ENCODE measurements around the gene TRIM34.
A peak's percentile ranks its signal among the peaks of the same experiment; 100 is the strongest.
"Not testable (repeated sequence)": the region's sequence is repeated elsewhere in the genome, so short reads cannot be mapped to it uniquely, and the experiment has no call there.

The TRIM34 gene

GRCh38 chr11:5624489-5625279, at the start of gene TRIM34:
TRIM34 (plus strand) TSS chr11:5625001; CDS start chr11:5632332, 7,331 bp downstream.
- ATAC-seq (replicated peaks) (peak; percentile 98 to 99), DNase-seq (peak; percentile 66)
- Mint-ChIP-seq H3K4me1 (peaks cover 27 to 48% of the 10 kb centered on the region in 2 donors), H3K27me3 (no peaks in the 10 kb centered on the region), H3K27ac (peak within 1 kb of the TSS; percentile 89), H3K4me3 (peak within 1 kb of the TSS; percentile 79 to 89), H3K9me3 (peaks cover 1 to 4% of the 10 kb centered on the region in 2 donors), H3K36me3 (peaks cover 2 to 7% of the 10 kb centered on the region in 2 donors)

GRCh38 chr11:5575152-5575551, 49.6 kb upstream of the TRIM34 start:
- Mint-ChIP-seq H3K36me3 (peaks cover 0 to 3% of the 10 kb centered on the region in 2 donors), H3K27me3 (peaks cover 4% of the 10 kb centered on the region in 2 donors), H3K4me3 (no peak overlapping the region), H3K9me3 (no peaks in the 10 kb centered on the region), H3K27ac (no peak overlapping the region), H3K4me1 (no peaks in the 10 kb centered on the region)
- no peak for DNase-seq
- ATAC-seq (replicated peaks) = no peak

- H3K9me3 Mint-ChIP-seq = no peaks in the 10 kb centered on the region
- no peaks in the 10 kb centered on the region for H3K27me3 Mint-ChIP-seq
- no peaks in the 10 kb centered on the region for H3K36me3 Mint-ChIP-seq
- ATAC-seq (replicated peaks) (no peak), DNase-seq (no peak)
- no peak overlapping the region for H3K4me3 Mint-ChIP-seq
- no peak overlapping the region for H3K27ac Mint-ChIP-seq
- no peaks in the 10 kb centered on the region for H3K4me1 Mint-ChIP-seq
Observed at GRCh38 chr11:5577101-5577500, 47.7 kb upstream of the TRIM34 start.

GRCh38 chr11:5580577-5580976, 44.2 kb upstream of the TRIM34 start, which contains the start of gene OR52B6:
OR52B6 (plus strand) TSS chr11:5580877; CDS start chr11:5580877, 0 bp downstream.
- peaks cover 2 to 7% of the 10 kb centered on the region in 2 donors for H3K9me3 Mint-ChIP-seq
- no peaks in the 10 kb centered on the region for H3K36me3 Mint-ChIP-seq
- no peaks in the 10 kb centered on the region for H3K27me3 Mint-ChIP-seq
- no peak within 1 kb of the TSS for H3K4me3 Mint-ChIP-seq
- DNase-seq (no peak), ATAC-seq (replicated peaks) (no peak)
- no peak within 1 kb of the TSS for H3K27ac Mint-ChIP-seq
- no peaks in the 10 kb centered on the region for H3K4me1 Mint-ChIP-seq

GRCh38 chr11:5581014-5581413, 43.8 kb upstream of the TRIM34 start:
- peaks cover 2 to 7% of the 10 kb centered on the region in 2 donors for H3K9me3 Mint-ChIP-seq
- no peak overlapping the region for H3K27ac Mint-ChIP-seq
- no peaks in the 10 kb centered on the region for H3K4me1 Mint-ChIP-seq
- no peak overlapping the region for H3K4me3 Mint-ChIP-seq
- ATAC-seq (replicated peaks) (no peak), DNase-seq (no peak)
- H3K36me3 Mint-ChIP-seq = no peaks in the 10 kb centered on the region
- no peaks in the 10 kb centered on the region for H3K27me3 Mint-ChIP-seq

- H3K4me1 Mint-ChIP-seq; ATAC-seq (replicated peaks); H3K27ac Mint-ChIP-seq; DNase-seq; H3K4me3 Mint-ChIP-seq; H3K9me3 Mint-ChIP-seq; H3K27me3 Mint-ChIP-seq; H3K36me3 Mint-ChIP-seq: not testable (repeated sequence)
Observed at GRCh38 chr11:5584458-5584857, 40.3 kb upstream of the TRIM34 start.

- peaks cover 5 to 17% of the 10 kb centered on the region in 2 donors for H3K4me1 Mint-ChIP-seq
- not testable (repeated sequence) for H3K27ac Mint-ChIP-seq; ATAC-seq (replicated peaks); H3K27me3 Mint-ChIP-seq; DNase-seq; H3K36me3 Mint-ChIP-seq; H3K9me3 Mint-ChIP-seq; H3K4me3 Mint-ChIP-seq
Observed at GRCh38 chr11:5589906-5590305, 34.9 kb upstream of the TRIM34 start.

GRCh38 chr11:5591613-5592012, 33.2 kb upstream of the TRIM34 start:
- peaks cover 10 to 26% of the 10 kb centered on the region in 2 donors for H3K4me1 Mint-ChIP-seq
- H3K27ac Mint-ChIP-seq = peak overlapping the region; percentile 43
- peaks cover 0 to 5% of the 10 kb centered on the region in 2 donors for H3K27me3 Mint-ChIP-seq
- ATAC-seq (replicated peaks) (peak; percentile 89), DNase-seq (peak; percentile 13)
- peaks cover 7% of the 10 kb centered on the region in 2 donors for H3K36me3 Mint-ChIP-seq
- H3K9me3 Mint-ChIP-seq = peaks cover 3 to 5% of the 10 kb centered on the region in 2 donors
- H3K4me3 Mint-ChIP-seq = no peak overlapping the region

GRCh38 chr11:5592615-5593014, 32.2 kb upstream of the TRIM34 start:
- H3K36me3 Mint-ChIP-seq = peaks cover 7% of the 10 kb centered on the region in 2 donors

GRCh38 chr11:5593146-5593545, 31.7 kb upstream of the TRIM34 start:
- H3K4me3 Mint-ChIP-seq = no peak overlapping the region
- H3K9me3 Mint-ChIP-seq = peaks cover 3 to 5% of the 10 kb centered on the region in 2 donors
- DNase-seq (no peak), ATAC-seq (replicated peaks) (no peak)
- H3K27ac Mint-ChIP-seq = no peak overlapping the region
- peaks cover 0 to 5% of the 10 kb centered on the region in 2 donors for H3K27me3 Mint-ChIP-seq
- peaks cover 10 to 33% of the 10 kb centered on the region in 2 donors for H3K4me1 Mint-ChIP-seq
- H3K36me3 Mint-ChIP-seq = peaks cover 7% of the 10 kb centered on the region in 2 donors

More at GRCh38 chr11:5592615-5593014, 32.2 kb upstream of the TRIM34 start:
- DNase-seq = no peak
- peaks cover 10 to 28% of the 10 kb centered on the region in 2 donors for H3K4me1 Mint-ChIP-seq
- no peak overlapping the region for H3K4me3 Mint-ChIP-seq
- peaks cover 0 to 5% of the 10 kb centered on the region in 2 donors for H3K27me3 Mint-ChIP-seq
- H3K27ac Mint-ChIP-seq = no peak overlapping the region
- H3K9me3 Mint-ChIP-seq = peaks cover 3 to 5% of the 10 kb centered on the region in 2 donors
- ATAC-seq (replicated peaks) = no peak

GRCh38 chr11:5596607-5597201, 28.1 kb upstream of the TRIM34 start, which contains the start of gene TRIM6:
TRIM6 (plus strand) TSS chr11:5596637; CDS start chr11:5596898, 261 bp downstream.
- peak within 1 kb of the TSS; percentile 85 to 90 for H3K4me3 Mint-ChIP-seq
- H3K4me1 Mint-ChIP-seq = peaks cover 10 to 28% of the 10 kb centered on the region in 2 donors
- no peaks in the 10 kb centered on the region for H3K9me3 Mint-ChIP-seq
- no peak for DNase-seq
- no peaks in the 10 kb centered on the region for H3K36me3 Mint-ChIP-seq
- peak; percentile 20 to 31 for ATAC-seq (replicated peaks)
- peak within 1 kb of the TSS; percentile 59 for H3K27ac Mint-ChIP-seq
- H3K27me3 Mint-ChIP-seq = peaks cover 0 to 5% of the 10 kb centered on the region in 2 donors

GRCh38 chr11:5597953-5598352, 26.8 kb upstream of the TRIM34 start:
- H3K4me3 Mint-ChIP-seq = no peak overlapping the region
- peaks cover 0 to 5% of the 10 kb centered on the region in 2 donors for H3K27me3 Mint-ChIP-seq
- H3K9me3 Mint-ChIP-seq = no peaks in the 10 kb centered on the region
- no peak overlapping the region for H3K27ac Mint-ChIP-seq
- H3K36me3 Mint-ChIP-seq = no peaks in the 10 kb centered on the region
- ATAC-seq (replicated peaks) (no peak), DNase-seq (no peak)
- H3K4me1 Mint-ChIP-seq = peaks cover 8 to 23% of the 10 kb centered on the region in 2 donors

GRCh38 chr11:5600374-5600851, 24.4 kb upstream of the TRIM34 start:
- Mint-ChIP-seq H3K4me3 (no peak overlapping the region), H3K4me1 (peaks cover 6 to 23% of the 10 kb centered on the region in 2 donors), H3K27ac (no peak overlapping the region), H3K9me3 (no peaks in the 10 kb centered on the region), H3K36me3 (no peaks in the 10 kb centered on the region), H3K27me3 (peaks cover 0 to 5% of the 10 kb centered on the region in 2 donors)
- DNase-seq (peak; percentile 46), ATAC-seq (replicated peaks) (peak; percentile 93 to 94)

- H3K27ac Mint-ChIP-seq; ATAC-seq (replicated peaks); DNase-seq; H3K4me1 Mint-ChIP-seq; H3K36me3 Mint-ChIP-seq; H3K27me3 Mint-ChIP-seq; H3K4me3 Mint-ChIP-seq; H3K9me3 Mint-ChIP-seq: not testable (repeated sequence)
Observed at GRCh38 chr11:5602791-5603190, 22.0 kb upstream of the TRIM34 start.
